ENCODE measurements around the gene SORCS2.

The SORCS2 gene

DNA sequence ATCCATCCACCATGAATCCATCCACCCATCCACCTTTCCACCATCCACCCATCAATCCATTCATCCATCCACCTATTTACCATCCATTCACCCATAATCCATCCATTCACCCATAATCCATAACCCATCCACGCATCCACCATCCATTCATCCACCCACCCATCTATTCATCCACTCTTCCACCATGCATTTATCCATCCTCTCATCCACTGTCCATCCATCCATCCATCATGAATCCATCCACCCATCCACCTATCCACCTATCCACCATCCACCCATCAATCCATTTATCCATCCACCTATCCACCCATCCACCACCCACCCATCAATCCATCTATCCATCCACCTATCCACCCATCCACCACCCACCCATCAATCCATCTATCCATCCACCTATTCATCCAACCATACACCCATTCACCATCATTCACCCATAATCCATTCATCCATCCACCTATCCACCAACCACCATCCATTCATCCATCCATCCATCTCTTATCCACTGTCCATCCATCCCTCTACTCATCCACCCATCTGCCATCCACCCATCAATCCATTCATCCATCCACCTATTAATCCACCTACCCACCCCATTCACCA lies 422.1 kb downstream of the SORCS2 start:
- H2BK5ac ChIP-seq (ENCODE audit: low read depth, low read length, poor library complexity) = no peak overlapping the region
- no peak overlapping the region for H4K12ac ChIP-seq (ENCODE audit: low read depth, low read length)
- H3K23ac ChIP-seq (ENCODE audit: low read length) = no peak overlapping the region
- H3K4me2 ChIP-seq (ENCODE audit: low read length) = no peak overlapping the region
- no peak for DNase-seq
- no peak overlapping the region for H3K4me3 ChIP-seq (ENCODE audit: low read depth, low read length)
- H2BK12ac ChIP-seq (ENCODE audit: low read length) = no peak overlapping the region
- H3K9me3 ChIP-seq (ENCODE audit: insufficient read depth, low read depth, low read length) = peaks cover 5% of the 10 kb centered on the region
- no peak overlapping the region for H2AFZ ChIP-seq (ENCODE audit: insufficient read depth, low read length, poor library complexity)
- no peak overlapping the region for H3K4ac ChIP-seq (ENCODE audit: low read depth, low read length)
- H2BK120ac ChIP-seq (ENCODE audit: insufficient read depth, low read length, poor library complexity) = no peak overlapping the region
- H4K91ac ChIP-seq (ENCODE audit: low read depth, low read length) = no peak overlapping the region
- H3K14ac ChIP-seq (ENCODE audit: low read length) = no peak overlapping the region
- no peak overlapping the region for H4K8ac ChIP-seq (ENCODE audit: low read depth, low read length)
- H3K27me3 ChIP-seq (ENCODE audit: insufficient read depth, low read length) = no peaks in the 10 kb centered on the region
- H3K4me1 ChIP-seq (ENCODE audit: control insufficient read depth in 1 of 2, insufficient read depth in 2 of 2, low read length in 2 of 2) = no peaks in the 10 kb centered on the region
- H3K79me2 ChIP-seq (ENCODE audit: control insufficient read depth, insufficient read depth, low read length, poor library complexity) = no peaks in the 10 kb centered on the region
- H3K9ac ChIP-seq (ENCODE audit: low read length) = no peak overlapping the region
- 100% methylated on average over 1 of the region's 1 CpG for WGBS (ENCODE audit: extremely low coverage, insufficient coverage, insufficient read length)
- no peaks in the 10 kb centered on the region for H3K36me3 ChIP-seq (ENCODE audit: control insufficient read depth in 1 of 2, insufficient read depth in 2 of 2, low read length in 2 of 2)
- H3K27ac ChIP-seq (ENCODE audit: low read depth, low read length) = no peak overlapping the region
- H2AK5ac ChIP-seq (ENCODE audit: low read length) = no peak overlapping the region
- no peak overlapping the region for H3K18ac ChIP-seq (ENCODE audit: low read length)
- H3K79me1 ChIP-seq (ENCODE audit: low read length) = no peaks in the 10 kb centered on the region

DNA sequence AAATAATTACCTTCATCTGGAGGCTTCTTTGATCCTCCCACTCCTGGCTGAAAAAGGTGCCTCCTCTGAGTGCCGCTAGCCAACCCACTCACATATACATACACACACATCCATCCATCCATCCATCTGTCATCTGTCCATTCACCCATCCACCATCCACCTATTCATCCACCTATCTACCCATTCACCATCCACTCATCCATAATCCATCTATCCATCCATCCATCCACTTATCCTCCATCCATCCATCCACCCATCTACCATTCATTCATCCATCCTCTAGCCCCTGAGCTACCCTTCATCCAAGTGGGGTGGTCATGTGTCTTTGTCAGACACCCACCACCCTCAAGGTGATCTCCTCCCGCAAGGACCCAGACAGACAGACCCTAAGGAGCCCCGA lies 423.9 kb downstream of the SORCS2 start:
- H4K12ac ChIP-seq (ENCODE audit: low read depth, low read length) = no peak overlapping the region
- no peak overlapping the region for H2AFZ ChIP-seq (ENCODE audit: insufficient read depth, low read length, poor library complexity)
- no peak overlapping the region for H4K91ac ChIP-seq (ENCODE audit: low read depth, low read length)
- H3K23ac ChIP-seq (ENCODE audit: low read length) = no peak overlapping the region
- no peaks in the 10 kb centered on the region for H3K79me1 ChIP-seq (ENCODE audit: low read length)
- H3K18ac ChIP-seq (ENCODE audit: low read length) = no peak overlapping the region
- H3K4ac ChIP-seq (ENCODE audit: low read depth, low read length) = no peak overlapping the region
- no peak overlapping the region for H2BK12ac ChIP-seq (ENCODE audit: low read length)
- no peak overlapping the region for H3K4me3 ChIP-seq (ENCODE audit: low read depth, low read length)
- no peaks in the 10 kb centered on the region for H3K27me3 ChIP-seq (ENCODE audit: insufficient read depth, low read length)
- H2AK5ac ChIP-seq (ENCODE audit: low read length) = no peak overlapping the region
- H3K36me3 ChIP-seq (ENCODE audit: control insufficient read depth in 1 of 2, insufficient read depth in 2 of 2, low read length in 2 of 2) = no peaks in the 10 kb centered on the region
- H3K27ac ChIP-seq (ENCODE audit: low read depth, low read length) = no peak overlapping the region
- DNase-seq = no peak
- no peak overlapping the region for H3K4me2 ChIP-seq (ENCODE audit: low read length)
- no peaks in the 10 kb centered on the region for H3K4me1 ChIP-seq (ENCODE audit: control insufficient read depth in 1 of 2, insufficient read depth in 2 of 2, low read length in 2 of 2)
- no peak overlapping the region for H2BK5ac ChIP-seq (ENCODE audit: low read depth, low read length, poor library complexity)
- WGBS (ENCODE audit: extremely low coverage, insufficient coverage, insufficient read length) = no CpG with 5 or more reads among the region's 3 CpGs
- H4K8ac ChIP-seq (ENCODE audit: low read depth, low read length) = no peak overlapping the region
- H3K79me2 ChIP-seq (ENCODE audit: control insufficient read depth, insufficient read depth, low read length, poor library complexity) = no peaks in the 10 kb centered on the region
- H3K9me3 ChIP-seq (ENCODE audit: insufficient read depth, low read depth, low read length) = peaks cover 7% of the 10 kb centered on the region
- no peak overlapping the region for H3K14ac ChIP-seq (ENCODE audit: low read length)
- H3K9ac ChIP-seq (ENCODE audit: low read length) = no peak overlapping the region
- no peak overlapping the region for H2BK120ac ChIP-seq (ENCODE audit: insufficient read depth, low read length, poor library complexity)

- no peak overlapping the region for H3K4me3 ChIP-seq (ENCODE audit: low read depth, low read length)
- no peak overlapping the region for H2AK5ac ChIP-seq (ENCODE audit: low read length)
- no peaks in the 10 kb centered on the region for H3K27me3 ChIP-seq (ENCODE audit: insufficient read depth, low read length)
- H4K12ac ChIP-seq (ENCODE audit: low read depth, low read length) = no peak overlapping the region
- H3K18ac ChIP-seq (ENCODE audit: low read length) = no peak overlapping the region
- no peaks in the 10 kb centered on the region for H3K4me1 ChIP-seq (ENCODE audit: control insufficient read depth in 1 of 2, insufficient read depth in 2 of 2, low read length in 2 of 2)
- H2BK120ac ChIP-seq (ENCODE audit: insufficient read depth, low read length, poor library complexity) = no peak overlapping the region
- DNase-seq = no peak
- H4K91ac ChIP-seq (ENCODE audit: low read depth, low read length) = no peak overlapping the region
- H2BK5ac ChIP-seq (ENCODE audit: low read depth, low read length, poor library complexity) = no peak overlapping the region
- no peaks in the 10 kb centered on the region for H3K79me2 ChIP-seq (ENCODE audit: control insufficient read depth, insufficient read depth, low read length, poor library complexity)
- no peak overlapping the region for H3K9ac ChIP-seq (ENCODE audit: low read length)
- H3K27ac ChIP-seq (ENCODE audit: low read depth, low read length) = no peak overlapping the region
- no CpG with 5 or more reads among the region's 9 CpGs for WGBS (ENCODE audit: extremely low coverage, insufficient coverage, insufficient read length)
- no peak overlapping the region for H3K4ac ChIP-seq (ENCODE audit: low read depth, low read length)
- H3K23ac ChIP-seq (ENCODE audit: low read length) = no peak overlapping the region
- H2BK12ac ChIP-seq (ENCODE audit: low read length) = no peak overlapping the region
- H3K79me1 ChIP-seq (ENCODE audit: low read length) = no peaks in the 10 kb centered on the region
- no peak overlapping the region for H3K4me2 ChIP-seq (ENCODE audit: low read length)
- H3K9me3 ChIP-seq (ENCODE audit: insufficient read depth, low read depth, low read length) = peaks cover 5% of the 10 kb centered on the region
- H3K14ac ChIP-seq (ENCODE audit: low read length) = no peak overlapping the region
- H2AFZ ChIP-seq (ENCODE audit: insufficient read depth, low read length, poor library complexity) = no peak overlapping the region
- no peak overlapping the region for H4K8ac ChIP-seq (ENCODE audit: low read depth, low read length)
- no peaks in the 10 kb centered on the region for H3K36me3 ChIP-seq (ENCODE audit: control insufficient read depth in 1 of 2, insufficient read depth in 2 of 2, low read length in 2 of 2)
These were observed 426.0 kb downstream of the SORCS2 start for GRCh38 chr4:7618361-7618760.

DNA sequence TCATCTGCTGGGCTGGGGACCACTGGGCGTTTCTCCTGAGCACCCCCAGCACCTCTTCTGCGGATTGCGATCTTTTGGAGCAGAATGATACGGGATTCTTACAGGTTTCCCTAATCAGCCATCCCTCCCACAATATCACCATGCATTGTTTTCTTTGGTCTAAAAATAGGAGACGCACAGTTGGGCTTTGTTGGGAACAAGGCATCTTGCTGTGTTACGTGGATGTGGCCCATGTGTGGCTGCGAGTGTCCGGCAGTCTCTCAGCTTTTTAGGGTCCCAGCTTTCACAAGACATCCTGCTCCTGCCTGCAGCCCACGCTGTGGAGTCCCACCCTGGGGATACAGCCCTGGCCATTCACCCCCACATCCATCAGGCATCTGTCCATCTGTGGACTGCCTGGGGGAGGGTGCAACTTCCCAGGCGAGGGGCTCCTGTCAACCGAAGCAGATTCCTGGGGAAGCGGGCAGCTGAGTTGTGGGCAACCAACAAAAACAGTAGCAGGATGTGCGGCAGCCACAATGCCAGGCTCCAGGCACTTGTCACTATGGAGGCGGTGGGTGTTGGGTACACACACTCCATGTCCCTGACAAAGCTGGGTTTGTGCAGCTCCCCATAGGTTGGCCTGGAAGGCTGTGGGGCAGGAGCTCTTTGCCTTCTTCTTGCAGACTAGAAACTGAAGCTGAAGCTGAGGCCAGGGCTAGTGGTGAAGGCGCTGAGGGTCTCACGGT lies 427.9 kb downstream of the SORCS2 start:
- H3K27ac ChIP-seq (ENCODE audit: low read depth, low read length) = no peak overlapping the region
- H3K4me1 ChIP-seq (ENCODE audit: control insufficient read depth in 1 of 2, insufficient read depth in 2 of 2, low read length in 2 of 2) = no peaks in the 10 kb centered on the region
- no peak overlapping the region for H4K12ac ChIP-seq (ENCODE audit: low read depth, low read length)
- no peak overlapping the region for H2BK5ac ChIP-seq (ENCODE audit: low read depth, low read length, poor library complexity)
- no peak overlapping the region for H2BK12ac ChIP-seq (ENCODE audit: low read length)
- DNase-seq = no peak
- WGBS (ENCODE audit: extremely low coverage, insufficient coverage, insufficient read length) = no CpG with 5 or more reads among the region's 16 CpGs
- peaks cover 5% of the 10 kb centered on the region for H3K9me3 ChIP-seq (ENCODE audit: insufficient read depth, low read depth, low read length)
- no peak overlapping the region for H2AFZ ChIP-seq (ENCODE audit: insufficient read depth, low read length, poor library complexity)
- H3K27me3 ChIP-seq (ENCODE audit: insufficient read depth, low read length) = no peaks in the 10 kb centered on the region
- H3K9ac ChIP-seq (ENCODE audit: low read length) = no peak overlapping the region
- H2AK5ac ChIP-seq (ENCODE audit: low read length) = no peak overlapping the region
- H3K23ac ChIP-seq (ENCODE audit: low read length) = no peak overlapping the region
- no peak overlapping the region for H3K4me3 ChIP-seq (ENCODE audit: low read depth, low read length)
- no peak overlapping the region for H3K14ac ChIP-seq (ENCODE audit: low read length)
- H3K79me1 ChIP-seq (ENCODE audit: low read length) = no peaks in the 10 kb centered on the region
- no peak overlapping the region for H2BK120ac ChIP-seq (ENCODE audit: insufficient read depth, low read length, poor library complexity)
- H3K18ac ChIP-seq (ENCODE audit: low read length) = no peak overlapping the region
- H4K8ac ChIP-seq (ENCODE audit: low read depth, low read length) = no peak overlapping the region
- no peak overlapping the region for H3K4me2 ChIP-seq (ENCODE audit: low read length)
- H4K91ac ChIP-seq (ENCODE audit: low read depth, low read length) = no peak overlapping the region
- no peaks in the 10 kb centered on the region for H3K36me3 ChIP-seq (ENCODE audit: control insufficient read depth in 1 of 2, insufficient read depth in 2 of 2, low read length in 2 of 2)
- H3K79me2 ChIP-seq (ENCODE audit: control insufficient read depth, insufficient read depth, low read length, poor library complexity) = no peaks in the 10 kb centered on the region
- H3K4ac ChIP-seq (ENCODE audit: low read depth, low read length) = no peak overlapping the region

Data from trophoblast cell (in vitro differentiated cells and primary cell).